ENCODE results near the gene ALX4.

GRCh38 chr11:44237156-44237555 lies 72.8 kb downstream of the ALX4 start:
- no peak for TF ChIP-seq CTCF (IDR thresholded peaks at IDR 0.05)
- TF ChIP-seq POLR2A (IDR thresholded peaks at IDR 0.05), result no peak

All from Peyer's patch (tissue), 4 donors.